Osteoblast (primary cell): Measurements from ENCODE around the gene CDIPT. TPM values are rescaled to one million over a fixed set of nuclear protein-coding genes. Genes with fewer than 3 reads are reported as not detected.
"Not testable (repeated sequence)": the region's sequence is repeated elsewhere in the genome, so short reads cannot be mapped to it uniquely, and the experiment has no call there.

ENCODE experiments used
- DNase-seq: peaks from one replicate; pipeline ENCODE4 v3.0.0; 2011; ENCODE audit warnings: low spot score, mixed read lengths; ENCODE audit not compliant: insufficient read length; ENCODE audit errors: missing footprints
- H2AFZ ChIP-seq: 2 replicates; pipeline ENCODE4 v1.6.0; 2011; ENCODE audit warnings: mild to moderate bottlenecking, low read length
- H3K27ac ChIP-seq: 2 replicates; pipeline ENCODE4 v1.5.1; 2011; ENCODE audit warnings: mild to moderate bottlenecking, low read depth, low read length, moderate library complexity
- H3K27me3 ChIP-seq: 2 replicates; pipeline ENCODE4 v1.6.0; 2012; ENCODE audit warnings: mild to moderate bottlenecking, control low read depth, inconsistent platforms, low read length, moderate library complexity; ENCODE audit not compliant: insufficient read depth
- H3K36me3 ChIP-seq: 2 replicates; pipeline ENCODE4 v1.5.1; 2011; ENCODE audit warnings: mild to moderate bottlenecking, low read length, control low read depth, moderate library complexity; ENCODE audit not compliant: insufficient read depth
- H3K4me1 ChIP-seq: 2 replicates; pipeline ENCODE4 v1.5.1; 2011; ENCODE audit warnings: mild to moderate bottlenecking, low read length, control low read depth, moderate library complexity; ENCODE audit not compliant: insufficient read depth
- H3K4me2 ChIP-seq: 2 replicates; pipeline ENCODE4 v1.6.0; 2011; ENCODE audit warnings: mild to moderate bottlenecking, low read length; ENCODE audit not compliant: insufficient read depth
- H3K4me3 ChIP-seq: fragments of 200-600 bp; sonication (generic); 3 replicates; pipeline ENCODE4 v1.5.1; 2012; ENCODE audit warnings: mild to moderate bottlenecking, low read length, inconsistent platforms; ENCODE audit not compliant: insufficient read depth
- H3K79me2 ChIP-seq: 2 replicates; pipeline ENCODE4 v1.6.0; 2012; ENCODE audit warnings: mild to moderate bottlenecking, low read length, control low read depth, inconsistent platforms; ENCODE audit not compliant: insufficient read depth
- H3K9me3 ChIP-seq: 2 replicates; pipeline ENCODE4 v1.5.1; 2011; ENCODE audit warnings: low read depth, low read length, control low read depth
- H4K20me1 ChIP-seq: 2 replicates; pipeline ENCODE4 v1.6.0; 2012; ENCODE audit warnings: mild to moderate bottlenecking, low read length, control low read depth; ENCODE audit not compliant: insufficient read depth
- CTCF ChIP-seq: IDR thresholded peaks from 2 replicates; pipeline ENCODE4 v1.5.1; 2011; ENCODE audit warnings: mild to moderate bottlenecking, low read depth, low read length, moderate library complexity; ENCODE audit errors: extremely low read depth
- total RNA-seq: library from RNA; depleted of rRNA; stranded (reverse); fragments of >200 nt; gene quantifications from 2 replicates; pipeline ENCODE4 v1.2.3, GENCODE V29; 2012

The CDIPT gene
- total RNA-seq, 1 donor: 105 TPM

- H3K36me3 ChIP-seq: no peaks in the 10 kb centered on the region
- no peaks in the 10 kb centered on the region for H3K79me2 ChIP-seq
- peaks cover 8% of the 10 kb centered on the region for H3K27me3 ChIP-seq
- TF ChIP-seq CTCF: no peak
- no peaks in the 10 kb centered on the region for H3K9me3 ChIP-seq
- H4K20me1 ChIP-seq: no peaks in the 10 kb centered on the region
- H2AFZ ChIP-seq: no peak overlapping the region
- DNase-seq: no peak
- H3K4me3 ChIP-seq: no peak overlapping the region
- H3K4me2 ChIP-seq: no peak overlapping the region
- H3K4me1 ChIP-seq: peaks cover 4% of the 10 kb centered on the region
- no peak overlapping the region for H3K27ac ChIP-seq
These were observed 31.3 kb upstream of the CDIPT start for GRCh38 chr16:29894352-29894751.

- no peaks in the 10 kb centered on the region for H3K36me3 ChIP-seq
These were observed 30.5 kb upstream of the CDIPT start for GRCh38 chr16:29893553-29893952.

DNA sequence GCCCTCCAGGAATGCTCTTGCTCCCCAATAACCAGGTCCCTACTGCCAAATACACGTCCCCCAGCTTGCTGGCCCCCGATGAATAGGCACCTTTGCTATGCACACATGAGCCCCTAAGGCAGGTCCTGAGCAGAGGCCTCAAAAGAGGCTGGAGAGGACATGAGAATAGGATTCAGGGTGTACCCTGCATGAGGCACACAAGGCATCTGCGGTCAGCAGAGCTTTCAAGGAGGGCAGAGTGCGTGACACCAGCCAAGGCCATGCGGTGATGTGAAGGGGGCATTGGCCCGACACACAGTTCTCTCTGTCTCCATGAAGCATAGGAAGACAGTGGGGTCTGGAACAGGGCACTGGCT is 29.4 kb upstream of the CDIPT start:
- Histone ChIP-seq H3K9me3 (no peaks in the 10 kb centered on the region), H3K4me2 (no peak overlapping the region), H4K20me1 (no peaks in the 10 kb centered on the region), H2AFZ (no peak overlapping the region), H3K27me3 (no peaks in the 10 kb centered on the region), H3K27ac (no peak overlapping the region), H3K79me2 (no peaks in the 10 kb centered on the region), H3K4me3 (no peak overlapping the region), H3K36me3 (no peaks in the 10 kb centered on the region), H3K4me1 (no peaks in the 10 kb centered on the region)
- TF ChIP-seq CTCF: no peak
- DNase-seq: peak; percentile 21

More at GRCh38 chr16:29893553-29893952, 30.5 kb upstream of the CDIPT start:
- peaks cover 4% of the 10 kb centered on the region for H3K27me3 ChIP-seq
- H2AFZ ChIP-seq: no peak overlapping the region
- no peaks in the 10 kb centered on the region for H4K20me1 ChIP-seq
- no peak overlapping the region for H3K27ac ChIP-seq
- no peak overlapping the region for H3K4me3 ChIP-seq
- no peaks in the 10 kb centered on the region for H3K79me2 ChIP-seq
- peaks cover under 1% of the 10 kb centered on the region for H3K4me1 ChIP-seq
- H3K9me3 ChIP-seq: no peaks in the 10 kb centered on the region
- no peak for TF ChIP-seq CTCF
- peak; percentile 25 for DNase-seq
- no peak overlapping the region for H3K4me2 ChIP-seq

GRCh38 chr16:29891525-29892457 is 28.8 kb upstream of the CDIPT start:
- Histone ChIP-seq H3K27ac (no peak overlapping the region), H2AFZ (no peak overlapping the region), H3K4me3 (no peak overlapping the region), H4K20me1 (no peaks in the 10 kb centered on the region), H3K4me1 (no peaks in the 10 kb centered on the region), H3K4me2 (no peak overlapping the region), H3K79me2 (no peaks in the 10 kb centered on the region), H3K27me3 (no peaks in the 10 kb centered on the region), H3K9me3 (no peaks in the 10 kb centered on the region), H3K36me3 (no peaks in the 10 kb centered on the region)
- no peak for TF ChIP-seq CTCF
- DNase-seq: peak; percentile 52

DNA sequence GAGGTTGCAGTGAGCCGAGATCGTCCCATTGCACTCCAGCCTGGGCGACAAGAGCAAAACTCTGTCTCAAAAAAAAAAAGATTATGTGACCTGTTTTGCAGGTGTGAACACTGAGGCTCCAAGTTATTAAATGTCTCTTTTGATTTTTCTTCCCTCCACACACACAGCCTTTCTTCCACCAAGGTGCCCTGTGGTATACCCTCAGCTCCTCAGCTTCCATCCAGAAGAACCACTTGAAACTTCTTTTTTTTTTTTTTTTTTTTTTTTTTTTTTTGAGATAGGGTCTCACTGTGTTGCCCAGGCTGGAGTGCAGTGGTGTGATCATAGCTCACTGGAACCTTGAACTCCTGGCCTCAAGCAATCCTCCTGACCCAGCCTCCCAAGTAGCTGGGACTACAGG is 26.3 kb upstream of the CDIPT start:
- H3K4me3 ChIP-seq, H3K9me3 ChIP-seq, H3K27me3 ChIP-seq, H3K79me2 ChIP-seq, DNase-seq, H2AFZ ChIP-seq, H3K27ac ChIP-seq, H3K4me1 ChIP-seq, H3K4me2 ChIP-seq, H4K20me1 ChIP-seq, H3K36me3 ChIP-seq: not testable (repeated sequence)
